Activated naive CD8-positive, alpha-beta T cell treated with anti-CD3 and anti-CD28 coated beads, Interleukin-2, amount 50 U/mL, for 16 hours (primary cell): ENCODE measurements around the gene ELL2.
"Not testable (repeated sequence)": the region's sequence is repeated elsewhere in the genome, so short reads cannot be mapped to it uniquely, and the experiment has no call there.

Experiments
- DNase-seq: peaks from one replicate; pipeline ENCODE4 v3.0.0-alpha.2; 2020; ENCODE audit warnings: low read depth, low spot score

Gene ELL2

DNA sequence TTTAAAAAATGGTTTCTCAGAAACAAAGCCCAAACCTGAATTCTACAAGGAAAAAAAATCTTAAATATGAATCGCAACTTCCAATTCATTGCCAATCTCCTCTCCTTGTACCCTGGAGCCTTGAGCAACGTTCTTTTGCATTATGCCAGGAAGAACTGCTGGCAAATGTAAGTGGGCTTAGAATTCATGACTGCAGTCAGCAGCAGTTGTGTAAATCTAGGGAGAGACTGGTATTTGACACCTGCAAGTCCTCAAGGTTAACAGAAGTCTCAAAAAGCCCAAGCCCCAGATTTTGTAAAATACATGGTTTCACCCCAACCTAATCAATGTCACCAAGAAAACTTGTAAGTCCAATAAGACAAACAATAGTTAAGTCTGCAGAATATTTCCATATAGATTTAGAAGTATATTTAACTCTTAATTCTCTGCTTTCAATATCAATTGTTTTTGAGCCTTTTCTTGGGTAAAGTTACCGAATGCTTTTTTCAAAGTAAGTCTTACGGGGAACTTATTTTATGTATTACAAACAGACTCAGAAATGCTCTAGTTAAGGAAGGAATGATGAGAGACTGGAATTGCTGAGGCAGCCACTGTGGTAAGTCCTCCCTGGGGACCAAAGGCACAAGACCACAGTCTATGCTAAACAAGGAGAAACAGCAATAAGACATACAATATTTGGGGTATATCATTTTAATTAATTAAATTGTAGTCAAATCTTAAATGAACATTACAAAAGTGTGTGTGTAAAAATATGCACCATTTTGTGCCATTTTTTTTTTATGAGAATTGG, 31.3 kb downstream of the ELL2 start:
- DNase-seq = no peak

DNA sequence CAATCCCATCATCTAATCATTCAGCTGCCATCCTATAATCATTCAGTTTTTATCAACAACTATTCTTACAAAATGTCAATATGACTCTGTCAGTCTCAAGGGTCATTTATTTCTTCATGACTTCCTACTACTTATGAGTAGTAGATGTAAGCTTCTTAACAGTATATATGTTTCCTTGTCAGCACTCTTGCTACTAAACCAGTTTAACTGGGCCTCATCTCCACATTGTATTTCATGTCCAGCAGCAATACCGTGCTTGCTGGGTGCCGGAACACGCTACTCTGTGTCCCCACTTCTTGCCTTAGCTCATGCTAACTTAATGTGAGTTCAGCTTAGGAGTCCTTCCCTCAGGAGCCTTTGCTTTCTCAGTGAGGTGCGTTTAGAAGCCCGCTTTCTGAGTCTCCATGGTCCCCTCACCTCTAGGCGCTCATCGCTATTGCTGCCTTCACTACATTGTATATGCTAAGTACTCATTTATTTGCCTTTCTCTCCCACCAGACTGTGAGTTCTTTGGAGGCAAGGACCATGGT, 32.9 kb downstream of the ELL2 start:
- no peak for DNase-seq

DNA sequence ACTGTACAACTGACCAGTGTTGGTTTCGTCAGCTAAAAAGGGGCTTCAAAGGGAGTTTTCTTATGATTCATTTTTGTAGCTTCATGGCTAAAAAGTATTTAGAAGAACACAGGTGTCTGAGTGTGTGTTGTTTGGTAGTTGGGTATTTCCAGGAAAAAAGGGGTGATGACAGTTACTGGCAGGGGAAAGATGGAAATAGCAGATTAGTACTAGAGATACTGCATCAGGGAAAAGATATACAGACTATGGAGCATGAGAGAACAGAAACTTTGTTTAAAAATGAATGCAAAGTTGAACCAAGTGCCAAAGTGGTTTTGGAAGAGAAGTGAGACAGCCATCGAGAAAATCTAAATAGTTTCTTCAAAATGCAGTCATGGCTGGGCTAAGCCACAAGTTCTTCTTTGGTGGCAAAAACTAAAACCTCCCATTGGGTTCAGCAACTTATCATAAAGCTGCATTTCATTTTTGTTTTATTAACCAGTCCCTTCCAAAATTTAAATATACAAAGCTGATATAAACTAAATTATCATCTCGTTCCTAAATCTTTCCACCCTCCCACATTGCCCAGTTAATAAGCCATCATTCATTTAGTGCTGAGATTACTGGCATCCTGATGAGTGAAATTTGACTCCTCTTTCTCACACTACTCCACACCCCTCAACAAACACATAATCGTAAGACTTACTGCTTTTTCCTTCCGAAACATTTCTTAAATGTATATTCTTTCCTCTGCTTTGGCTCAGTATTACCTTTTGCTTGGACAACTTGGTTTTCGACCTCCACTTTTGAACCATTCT, 33.5 kb downstream of the ELL2 start:
- DNase-seq = no peak

DNA sequence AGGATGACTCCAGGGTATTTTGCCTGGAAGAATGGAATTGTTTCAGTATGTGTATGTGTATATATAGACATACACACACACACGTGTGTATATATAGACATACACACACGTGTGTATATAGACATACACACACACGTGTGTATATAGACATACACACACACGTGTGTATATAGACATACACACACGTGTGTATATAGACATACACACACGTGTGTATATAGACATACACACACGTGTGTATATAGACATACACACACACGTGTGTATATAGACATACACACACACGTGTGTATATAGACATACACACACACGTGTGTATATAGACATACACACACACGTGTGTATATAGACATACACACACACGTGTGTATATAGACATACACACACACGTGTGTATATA, 34.4 kb downstream of the ELL2 start:
- not testable (repeated sequence) for DNase-seq

DNA sequence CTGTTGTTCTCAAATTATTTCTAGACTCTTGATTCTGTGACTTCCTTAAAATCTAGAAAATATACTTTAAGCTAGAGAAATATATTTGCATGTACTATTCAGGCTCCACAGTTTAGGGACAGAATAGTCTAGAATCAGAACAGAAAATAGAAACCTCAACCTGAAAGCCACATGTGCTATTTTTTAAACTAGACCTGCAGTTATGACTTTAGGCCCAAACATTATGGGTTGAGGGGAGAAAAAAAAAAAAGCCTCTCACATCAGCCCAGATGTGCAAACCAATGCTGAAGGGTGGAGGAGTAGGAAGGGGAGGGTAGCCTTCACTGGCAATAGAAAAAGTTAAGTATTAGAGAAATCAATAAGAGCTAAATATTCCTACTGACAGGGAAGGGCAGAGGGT, 35.7 kb downstream of the ELL2 start:
- DNase-seq = no peak

DNA sequence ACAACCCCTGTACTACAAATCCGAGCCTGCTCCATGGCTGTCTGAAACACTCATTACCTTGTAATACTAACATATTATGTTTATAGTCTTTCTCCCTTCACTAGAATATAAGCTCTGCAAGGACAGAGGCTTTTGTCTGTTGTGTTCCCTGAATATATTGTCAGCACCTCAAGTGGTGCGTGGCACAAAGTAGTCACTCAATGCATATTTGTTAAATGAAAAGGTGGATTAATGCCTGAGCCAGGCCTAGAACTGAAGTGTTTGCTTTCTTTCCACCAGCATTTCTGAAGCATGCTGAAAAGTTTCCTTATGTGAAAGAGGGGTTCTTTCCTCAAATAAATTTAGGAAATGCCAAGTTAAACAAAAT, 36.3 kb downstream of the ELL2 start:
- no peak for DNase-seq

DNA sequence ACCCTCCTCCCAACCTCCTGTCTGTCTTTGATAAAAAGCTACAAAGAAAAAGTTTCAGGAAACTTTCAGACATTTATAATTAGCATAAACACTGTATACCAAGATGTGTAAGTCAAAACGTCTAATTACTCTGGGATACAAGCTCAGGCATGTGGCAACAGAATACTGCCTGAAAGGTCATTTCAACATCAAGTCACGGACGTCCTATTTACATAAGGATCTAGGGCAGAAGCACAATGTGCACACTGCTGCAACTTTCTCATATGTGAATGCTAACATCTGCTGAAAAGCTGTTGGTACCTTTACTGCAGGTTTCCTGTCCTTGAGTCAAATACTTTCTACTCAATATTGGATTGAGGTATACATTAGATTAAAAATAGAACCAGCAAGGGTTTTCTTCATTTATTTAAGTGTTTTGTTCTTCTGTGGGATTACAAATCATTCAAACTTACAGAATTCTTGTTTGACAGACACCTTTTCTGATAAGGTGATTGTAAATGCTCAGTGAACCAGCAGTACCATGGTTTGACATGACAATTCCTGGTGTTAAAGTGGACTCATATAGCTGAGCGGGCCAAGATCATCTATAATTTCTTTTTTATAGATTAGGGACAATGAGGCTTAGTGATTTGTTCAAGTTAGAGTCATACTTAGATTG, 36.8 kb downstream of the ELL2 start:
- DNase-seq = no peak

DNA sequence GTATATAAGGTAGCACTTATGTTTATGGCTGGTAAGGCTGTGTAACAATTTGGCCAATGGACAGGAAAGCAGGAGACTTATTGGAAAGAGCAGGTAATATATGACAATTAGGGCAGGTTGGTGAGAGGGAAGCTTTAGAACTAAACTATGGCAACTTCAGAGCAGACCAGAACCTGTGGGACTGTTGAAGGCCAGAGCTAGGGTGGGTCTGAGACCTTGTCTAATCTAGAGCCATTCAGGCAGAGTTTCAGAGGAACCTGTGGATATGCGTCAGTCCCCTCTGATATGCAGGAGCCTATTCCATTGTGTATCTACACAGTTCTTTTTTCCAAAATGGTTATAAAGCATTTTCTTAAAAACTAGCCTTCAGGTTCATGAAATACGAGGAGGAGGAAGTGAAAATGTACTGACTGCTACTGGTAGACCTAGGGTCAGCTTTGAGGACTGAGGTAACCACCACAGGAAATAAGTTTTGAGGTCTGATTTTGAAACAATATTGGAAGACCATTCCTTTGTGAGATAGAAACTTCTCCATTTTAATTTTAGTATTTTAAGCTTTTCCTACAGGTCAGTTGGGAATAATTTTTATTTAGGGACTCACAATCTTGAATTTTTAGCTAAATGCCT, 37.6 kb downstream of the ELL2 start:
- no peak for DNase-seq

DNA sequence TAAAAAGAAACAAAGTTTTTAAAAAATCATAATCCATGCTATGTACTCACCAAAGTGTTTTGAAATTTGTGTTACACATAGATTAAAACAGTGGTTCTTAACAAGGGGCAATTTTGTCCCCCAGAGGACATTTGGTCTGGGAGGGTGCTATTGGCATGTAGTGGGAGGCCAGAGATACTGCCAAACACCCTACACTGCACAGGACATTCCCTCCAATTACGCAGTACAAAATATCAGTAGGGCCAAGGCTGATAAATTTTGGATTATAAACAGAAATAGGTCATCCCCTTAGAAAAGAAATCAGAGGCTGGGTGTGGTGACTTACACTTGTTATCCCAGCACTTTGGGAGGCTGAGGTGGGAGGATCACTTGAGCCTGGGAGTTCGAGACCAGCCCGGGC, 38.9 kb downstream of the ELL2 start:
- DNase-seq = no peak

DNA sequence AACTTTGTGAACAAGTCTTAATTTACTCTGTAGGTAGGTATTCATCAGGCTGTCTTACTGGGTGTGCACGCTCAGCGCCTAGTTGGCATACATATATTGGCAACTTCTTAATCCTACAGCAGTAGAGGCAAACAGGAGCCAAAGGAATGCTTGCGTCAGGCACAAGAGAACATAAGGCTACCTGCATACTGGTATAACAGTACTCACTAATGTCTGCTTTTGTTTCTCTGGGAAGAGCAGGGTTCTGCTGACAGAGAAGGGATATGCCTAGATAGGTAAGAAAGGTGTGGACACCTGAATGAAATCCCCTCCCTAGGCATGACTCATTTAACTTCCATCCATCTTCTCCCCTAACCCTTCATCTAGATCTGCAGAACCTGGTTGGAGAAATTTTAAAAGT, 40.1 kb downstream of the ELL2 start:
- DNase-seq = no peak

DNA sequence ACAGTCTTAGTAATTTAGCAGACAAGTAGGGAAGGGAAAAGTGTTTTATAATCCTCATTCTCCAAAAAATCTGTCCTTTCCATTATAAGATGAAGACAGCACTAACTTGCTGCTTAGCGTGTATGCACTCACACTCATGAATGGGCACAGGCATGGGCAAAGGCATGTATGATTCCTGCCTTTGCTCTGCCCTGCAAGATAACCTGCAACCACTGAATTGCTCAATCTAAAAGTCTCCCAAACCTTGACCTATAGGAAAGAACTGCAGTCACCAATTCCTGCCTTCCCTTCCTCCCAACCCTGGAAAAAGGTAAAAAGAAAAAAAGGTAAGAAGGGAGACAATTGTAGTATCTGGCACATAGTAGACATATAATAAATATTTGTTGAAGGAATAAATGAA, 40.8 kb downstream of the ELL2 start:
- DNase-seq = no peak

DNA sequence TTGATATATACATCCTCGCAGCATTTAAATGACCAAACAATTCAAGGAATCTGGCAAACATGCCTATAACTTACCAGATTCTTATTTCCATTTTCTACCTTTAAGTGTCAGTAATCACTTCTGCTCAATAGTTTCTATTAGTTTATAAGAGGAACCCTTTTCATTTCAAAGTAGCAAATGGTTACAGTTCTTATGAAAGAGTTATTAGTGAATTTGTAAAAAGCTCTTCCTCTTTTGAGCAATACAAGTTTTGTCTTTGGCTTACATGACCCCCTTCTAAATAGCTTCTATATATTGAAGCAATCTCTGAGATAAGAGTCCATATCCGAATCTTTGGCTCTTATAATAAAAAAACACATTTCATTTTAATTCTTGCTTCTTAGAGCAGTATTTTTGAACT, 42.0 kb downstream of the ELL2 start:
- DNase-seq = no peak

DNA sequence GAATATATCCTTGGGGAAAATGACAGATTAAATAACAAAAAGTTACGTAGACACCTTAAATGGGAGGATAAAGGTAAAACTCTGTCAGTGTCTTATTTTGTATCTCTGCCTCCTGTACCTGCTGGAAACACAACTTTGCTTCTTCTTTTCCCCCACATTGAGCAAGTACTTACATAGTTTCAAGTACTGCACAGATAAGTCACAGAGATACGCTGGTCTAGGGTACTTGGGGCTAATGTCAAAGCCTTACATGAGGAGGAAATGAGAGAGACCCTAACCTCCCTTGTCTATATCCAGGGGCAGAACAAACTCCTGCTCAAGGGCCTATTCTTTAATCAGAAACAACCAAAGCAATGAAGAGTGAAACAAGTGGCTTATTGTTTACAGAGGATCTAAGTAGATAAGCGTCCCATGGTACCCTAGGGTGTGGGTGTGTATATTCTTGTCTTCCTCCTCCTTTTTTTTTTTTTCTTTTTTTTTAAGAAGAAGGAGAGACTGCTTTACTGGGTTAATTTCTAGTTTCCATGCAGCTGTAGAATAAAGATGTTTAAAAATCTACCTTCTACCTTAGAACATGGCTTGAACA, 43.1 kb downstream of the ELL2 start:
- DNase-seq = no peak

DNA sequence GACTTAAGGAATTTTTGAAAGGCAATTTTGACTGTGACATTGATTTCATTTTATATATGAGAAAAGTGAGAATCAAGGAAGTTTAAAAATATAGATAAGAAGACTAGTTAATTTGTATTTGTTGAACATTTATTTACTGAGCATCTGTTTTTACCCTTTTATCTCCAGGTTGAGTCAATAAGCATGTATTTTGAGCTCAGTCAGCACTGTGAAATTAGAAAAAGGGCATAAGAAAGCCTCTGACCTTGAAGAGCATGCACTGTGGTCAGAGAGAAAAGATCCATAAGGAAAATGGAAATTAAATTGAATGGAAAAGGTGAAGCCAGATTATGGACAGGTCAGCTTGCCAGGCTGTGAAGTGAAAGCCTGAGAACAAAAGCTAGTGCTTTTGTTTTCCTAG, 44.4 kb downstream of the ELL2 start:
- DNase-seq = no peak

DNA sequence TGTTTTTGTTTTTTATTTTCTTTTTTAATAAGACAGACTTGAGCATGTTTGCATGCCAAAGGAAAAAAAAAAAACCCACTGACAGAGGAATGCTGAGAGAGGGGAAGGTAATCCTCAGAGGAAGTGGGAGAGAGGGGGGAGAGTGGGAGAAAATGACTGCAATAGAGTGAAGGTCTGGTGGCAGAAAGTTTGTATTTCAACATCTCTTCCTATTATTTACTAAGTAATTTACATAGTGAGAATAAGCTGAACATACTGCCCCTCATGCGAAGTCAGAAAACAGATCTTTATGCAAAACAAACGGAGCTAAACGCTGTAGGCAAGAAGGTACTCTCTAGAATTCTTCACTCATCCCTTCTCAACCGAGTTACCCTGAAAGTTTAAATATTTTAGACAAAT, 45.0 kb downstream of the ELL2 start:
- DNase-seq = no peak

DNA sequence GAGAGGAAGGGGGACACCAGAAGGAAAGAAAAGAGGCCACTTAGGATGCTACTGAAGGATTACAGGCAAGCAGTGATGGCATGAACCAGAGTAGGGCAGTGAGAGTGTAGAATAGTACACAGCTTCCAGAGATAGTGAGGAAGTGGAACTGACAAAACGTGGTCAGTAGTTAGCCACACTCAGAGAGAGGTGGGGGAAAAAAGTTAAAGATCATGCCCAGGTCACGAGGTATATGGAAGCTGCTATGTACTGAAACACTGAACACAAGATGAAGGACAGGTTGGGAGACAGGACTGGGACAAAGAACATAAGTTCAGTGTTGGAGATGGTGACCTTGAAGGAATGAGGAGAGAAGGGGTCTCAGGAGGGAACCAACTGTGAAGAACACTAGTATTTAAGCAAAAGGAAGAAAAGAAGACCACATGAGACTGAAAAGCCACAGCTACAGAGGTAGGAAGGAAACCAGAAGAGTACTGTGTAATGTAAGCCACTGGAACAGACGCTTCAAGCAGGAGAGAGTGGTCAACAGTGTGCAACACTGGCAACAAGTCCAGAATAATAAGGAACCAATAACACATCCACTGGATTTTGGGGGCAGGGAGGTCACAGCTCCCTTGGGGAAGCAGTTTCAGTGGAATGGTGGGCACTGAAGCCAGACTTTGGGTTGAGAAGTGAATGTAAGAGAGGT, 45.5 kb downstream of the ELL2 start:
- no peak for DNase-seq

DNA sequence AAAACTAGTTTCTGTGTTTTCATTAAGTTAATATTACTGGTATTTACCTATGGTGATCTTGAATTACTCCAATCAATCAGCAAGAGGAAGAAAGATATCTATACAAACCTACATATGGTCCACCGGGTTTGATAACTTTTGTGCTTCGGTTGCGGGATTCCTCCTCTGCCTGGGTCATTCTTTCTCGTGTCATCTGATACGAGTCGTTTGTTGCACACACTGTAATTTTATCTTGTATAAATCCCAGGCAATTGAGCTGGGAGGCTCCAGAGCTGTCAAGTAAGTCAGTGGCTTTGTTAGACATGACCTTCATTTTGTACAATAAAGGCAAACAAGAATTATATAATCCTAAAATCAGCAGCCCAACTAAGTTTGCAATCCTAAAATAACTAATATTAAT, 48.0 kb downstream of the ELL2 start:
- DNase-seq = no peak

DNA sequence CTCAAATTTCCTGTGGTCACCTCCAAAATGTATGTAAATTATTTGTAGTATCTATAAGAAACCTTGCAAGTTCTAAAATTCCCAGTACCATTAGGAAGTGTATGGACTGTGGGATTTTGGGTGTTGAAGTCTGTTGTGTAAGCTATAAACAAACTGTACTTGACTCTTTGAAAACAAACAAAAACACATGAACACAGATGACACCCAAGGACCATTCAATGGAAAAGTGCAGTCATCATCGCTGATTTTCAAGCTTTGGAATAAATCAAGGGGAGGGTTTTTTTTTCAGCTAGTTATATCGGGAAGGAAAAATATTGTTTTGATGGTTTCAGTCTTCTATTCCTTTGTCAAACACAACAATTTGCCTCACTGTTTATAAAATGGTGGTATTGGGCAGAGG, 49.6 kb downstream of the ELL2 start:
- no peak for DNase-seq

DNA sequence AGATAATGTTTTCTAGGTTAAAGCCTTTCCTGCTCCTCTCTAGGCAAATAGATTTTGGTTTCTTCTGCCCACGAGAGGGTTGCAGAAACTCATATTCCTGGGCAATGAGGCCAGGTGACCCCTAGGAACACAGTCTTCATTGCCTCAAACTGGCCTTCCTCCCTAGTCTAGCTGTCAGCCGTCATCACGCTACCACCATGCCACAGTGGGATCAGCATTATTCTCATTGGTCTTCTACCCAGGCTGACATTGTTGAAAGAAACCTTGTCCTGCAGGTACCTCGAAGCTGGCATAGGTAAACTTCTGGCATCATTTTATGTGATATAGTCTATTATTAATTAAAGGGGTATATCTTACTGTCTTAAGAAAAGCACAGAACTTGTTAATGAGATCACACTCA, 51.1 kb downstream of the ELL2 start:
- DNase-seq = no peak

DNA sequence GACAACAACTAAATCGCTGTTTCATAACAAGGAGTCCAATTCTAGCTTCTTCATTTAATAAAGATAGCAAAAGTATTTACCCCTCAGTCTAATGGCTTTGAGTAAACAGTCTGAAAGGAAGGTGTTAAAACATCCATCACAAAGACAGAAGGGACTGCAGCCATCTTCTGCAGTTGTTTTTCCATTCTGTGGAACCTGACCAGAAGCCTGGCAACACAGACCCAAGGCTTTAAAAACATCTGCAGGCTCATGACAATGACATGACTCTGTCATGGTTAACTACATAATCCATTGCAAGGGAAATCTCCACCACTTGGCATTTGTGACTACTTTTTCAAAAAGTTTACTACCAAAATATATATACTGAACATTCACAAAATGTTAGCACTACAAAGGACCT, 51.9 kb downstream of the ELL2 start:
- no peak for DNase-seq

DNA sequence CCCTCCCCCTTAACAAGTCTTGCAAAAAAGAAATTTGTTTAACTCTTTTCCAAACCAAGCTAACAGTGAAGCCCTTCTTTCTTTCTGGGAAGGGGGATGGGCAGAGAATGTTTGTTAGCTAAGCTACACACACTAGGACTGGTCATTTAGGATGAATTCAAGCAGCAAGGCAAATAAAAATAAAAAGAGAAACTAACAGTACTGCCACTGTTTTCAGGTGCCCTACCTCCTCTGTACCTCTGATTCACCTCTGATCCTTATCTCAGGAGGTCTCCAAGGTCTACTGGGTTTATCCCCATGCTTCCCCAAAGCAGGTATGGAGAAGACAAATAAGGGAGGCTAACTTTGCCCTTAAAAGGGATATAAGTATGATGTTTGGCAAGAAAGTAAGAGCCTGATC, 52.9 kb downstream of the ELL2 start:
- no peak for DNase-seq
